Stimulated activated CD4-positive, alpha-beta T cell treated with anti-CD3 and anti-CD28 coated beads, Interleukin-4, amount 100 ng/mL, for 24 hours (primary cell): Measurements from ENCODE around the gene INSM1.

Experiments used
- DNase-seq: peaks from one replicate; pipeline ENCODE4 v3.0.0-alpha.2; 2020

Gene INSM1

GRCh38 chr20:20395087-20395486, 27.2 kb downstream of the INSM1 start:
- DNase-seq = no peak

DNA sequence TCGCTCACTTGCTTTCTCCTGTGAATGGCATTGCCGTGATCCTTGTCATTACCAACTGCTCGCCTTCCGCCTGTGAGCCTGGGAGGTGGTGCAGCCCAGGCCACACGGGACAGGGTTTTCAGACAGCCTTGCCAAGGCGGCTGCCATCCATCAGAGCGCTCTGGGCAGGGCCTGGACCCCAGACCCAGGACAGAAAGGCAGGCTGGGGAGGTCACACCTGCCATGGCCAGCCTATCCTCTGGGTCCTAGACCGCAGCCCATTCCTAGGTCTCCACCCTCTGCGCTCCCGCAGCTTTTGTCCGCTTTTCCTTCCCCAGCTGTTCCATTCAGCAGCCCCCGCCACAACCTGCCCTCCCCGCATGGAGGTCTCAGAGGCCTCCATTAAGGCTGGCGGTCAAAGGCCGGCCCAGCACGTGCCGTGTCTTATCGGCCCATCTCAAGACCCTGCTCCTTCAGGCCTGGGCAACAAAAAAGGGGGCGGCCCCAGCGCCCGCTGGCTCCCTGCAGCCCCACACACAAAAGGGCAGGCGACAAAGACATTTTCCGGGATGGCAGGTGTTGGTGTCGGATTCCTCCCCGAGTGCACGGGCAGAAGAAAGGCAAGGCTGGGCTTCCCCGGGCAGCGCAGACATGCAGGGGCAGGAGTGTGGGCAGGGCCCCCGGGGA, 28.1 kb downstream of the INSM1 start:
- no peak for DNase-seq

GRCh38 chr20:20396794-20397193, 28.9 kb downstream of the INSM1 start:
- DNase-seq = no peak

- DNase-seq = no peak
Measured at GRCh38 chr20:20398123-20398522, 30.2 kb downstream of the INSM1 start.

DNA sequence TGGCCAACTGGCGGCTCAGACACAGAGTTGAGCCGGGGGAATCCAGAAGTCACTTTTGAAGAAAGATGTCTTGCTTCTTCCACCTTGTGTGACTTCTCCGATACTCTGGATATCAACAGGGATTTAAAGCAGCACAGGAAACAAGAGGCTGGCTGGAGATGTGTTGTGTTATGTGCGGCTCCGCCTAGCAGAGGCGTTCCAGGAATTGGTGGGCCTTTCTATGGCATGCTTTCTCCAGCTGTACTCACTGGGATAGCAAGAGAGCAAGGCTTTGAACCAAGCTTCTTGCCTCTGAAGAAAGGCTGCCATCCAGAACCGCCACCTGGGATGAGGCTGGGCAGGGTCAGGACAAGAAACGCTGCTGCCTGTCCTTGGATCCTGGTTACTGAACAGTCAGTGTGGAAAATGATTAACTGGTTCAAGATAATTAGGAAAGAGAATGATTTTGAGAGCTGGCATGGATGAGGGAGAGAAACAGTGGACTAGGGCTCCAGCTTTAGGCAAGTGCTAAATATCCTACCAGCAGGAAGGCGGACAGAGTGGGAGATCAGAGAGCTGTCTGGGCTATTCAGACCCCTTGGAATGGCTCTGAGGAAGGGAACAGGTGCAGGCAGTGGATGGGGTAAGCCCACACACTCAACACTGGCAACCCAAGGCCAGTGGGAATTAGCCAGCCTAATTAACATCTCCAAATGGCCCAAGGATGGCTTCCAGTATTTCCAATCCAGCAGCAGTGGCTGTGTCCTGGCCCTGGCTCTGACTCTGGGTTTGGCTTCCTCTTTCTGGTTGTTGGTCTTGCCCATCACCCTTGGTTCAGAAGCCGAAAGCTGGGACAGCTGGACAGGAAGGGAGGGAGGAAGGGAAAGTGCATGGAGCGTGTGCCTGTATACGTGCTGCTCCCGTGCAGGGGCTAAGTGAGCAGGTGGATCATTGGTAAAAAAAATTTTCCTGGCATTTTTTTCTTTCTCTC, 31.9 kb downstream of the INSM1 start:
- DNase-seq = no peak

DNA sequence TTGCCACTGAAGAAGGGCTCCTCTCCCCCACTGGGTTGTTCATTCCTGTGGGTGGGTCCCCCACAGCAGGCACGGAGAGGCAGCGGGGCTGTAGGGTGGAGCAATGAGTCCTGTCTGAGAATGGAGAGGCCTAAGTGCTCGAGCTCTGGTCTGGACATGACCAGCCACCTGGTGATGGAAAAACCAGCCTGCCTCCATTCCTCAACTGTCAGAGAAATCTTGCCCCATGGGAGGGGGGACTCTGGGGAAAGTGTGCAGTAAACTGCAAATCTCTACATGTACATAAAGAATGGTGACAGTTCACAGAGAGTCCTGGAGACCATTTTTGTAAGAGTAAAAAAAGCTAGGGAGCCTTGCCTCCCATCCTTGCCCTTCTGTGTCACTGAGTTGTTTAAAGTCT, 34.1 kb downstream of the INSM1 start:
- DNase-seq = no peak

DNA sequence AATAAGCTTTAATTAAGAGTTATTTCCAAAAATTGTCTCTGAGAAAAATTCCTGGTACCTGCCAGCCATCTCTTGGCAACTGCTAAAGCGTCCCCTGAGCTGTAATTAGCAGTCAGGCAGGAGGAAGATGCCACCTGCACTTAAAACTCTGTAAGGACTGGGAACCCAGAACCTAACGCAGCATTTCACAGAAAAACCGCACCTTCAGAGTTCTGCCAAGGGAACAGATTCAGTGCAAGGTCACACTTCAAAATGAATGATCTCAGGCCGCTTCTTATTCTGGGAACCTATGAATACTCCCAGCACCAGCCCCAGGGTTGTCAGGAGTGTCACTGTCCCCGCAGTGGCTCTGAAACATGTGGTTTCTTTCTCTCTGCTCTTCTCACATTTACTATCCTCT, 36.7 kb downstream of the INSM1 start:
- no peak for DNase-seq

- no peak for DNase-seq
Measured at GRCh38 chr20:20405623-20406022, 37.7 kb downstream of the INSM1 start.

GRCh38 chr20:20406306-20406705, 38.4 kb downstream of the INSM1 start:
- DNase-seq = no peak

DNA sequence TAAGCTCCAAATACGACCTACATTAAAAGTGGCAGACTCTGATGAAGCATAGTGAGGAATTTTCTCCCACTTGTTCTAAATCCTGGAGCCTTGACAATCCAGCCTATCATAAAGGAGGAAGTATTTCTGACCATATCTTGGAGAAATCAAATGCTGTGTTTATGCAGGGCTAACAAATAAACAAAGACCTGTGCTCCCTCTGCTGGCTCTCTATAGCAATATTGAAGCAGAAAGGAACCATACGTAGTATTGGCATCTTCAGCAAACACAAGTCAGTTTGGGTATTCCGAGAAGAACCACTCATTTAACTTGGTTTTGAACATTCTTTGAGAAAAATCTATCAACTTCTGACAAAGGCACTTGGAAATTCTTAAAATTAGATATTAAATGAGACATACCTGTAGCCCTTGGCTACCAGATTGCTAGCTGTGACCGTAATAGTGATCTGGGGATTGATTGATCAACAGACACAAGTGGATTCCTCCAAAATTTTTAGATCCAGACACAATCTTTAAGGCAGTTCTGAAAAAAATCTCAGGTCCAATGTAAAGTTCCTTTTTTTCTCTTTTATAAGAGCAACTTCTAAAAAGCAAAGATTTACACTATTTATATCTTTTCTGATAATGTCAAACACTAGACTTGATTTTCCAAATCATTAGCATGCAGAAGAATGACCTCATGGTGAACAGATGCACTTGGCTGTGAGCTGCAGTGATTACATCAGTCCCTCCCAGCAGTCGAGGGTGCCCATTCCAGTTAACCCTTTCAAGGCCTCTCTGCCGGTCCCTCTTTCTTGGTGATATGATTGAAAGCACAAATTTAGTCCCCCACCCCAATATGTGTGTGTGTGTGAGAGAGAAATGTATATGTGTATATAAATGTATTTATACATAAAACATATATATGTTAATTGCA, 40.2 kb downstream of the INSM1 start:
- no peak for DNase-seq

GRCh38 chr20:20409331-20409730, 41.4 kb downstream of the INSM1 start:
- DNase-seq = no peak

DNA sequence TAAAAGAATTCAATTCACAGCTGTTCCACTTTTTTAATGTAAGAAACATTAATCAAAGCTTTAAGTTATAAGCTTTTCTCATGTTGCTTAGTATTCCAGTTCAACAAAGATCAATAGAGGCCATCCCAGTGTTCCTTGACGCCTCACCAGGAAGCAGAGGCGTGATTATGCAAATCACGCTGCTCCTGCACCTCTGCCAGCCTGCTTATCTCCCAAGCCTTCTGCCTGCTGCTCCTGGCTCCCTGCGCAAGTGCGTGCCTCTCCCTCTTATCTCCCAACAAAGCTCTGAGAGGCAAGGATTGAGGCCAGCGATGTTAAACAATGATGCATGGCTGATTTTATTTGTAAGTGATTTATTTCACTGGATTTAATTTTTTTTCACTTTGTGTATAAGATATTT, 42.8 kb downstream of the INSM1 start:
- no peak for DNase-seq

DNA sequence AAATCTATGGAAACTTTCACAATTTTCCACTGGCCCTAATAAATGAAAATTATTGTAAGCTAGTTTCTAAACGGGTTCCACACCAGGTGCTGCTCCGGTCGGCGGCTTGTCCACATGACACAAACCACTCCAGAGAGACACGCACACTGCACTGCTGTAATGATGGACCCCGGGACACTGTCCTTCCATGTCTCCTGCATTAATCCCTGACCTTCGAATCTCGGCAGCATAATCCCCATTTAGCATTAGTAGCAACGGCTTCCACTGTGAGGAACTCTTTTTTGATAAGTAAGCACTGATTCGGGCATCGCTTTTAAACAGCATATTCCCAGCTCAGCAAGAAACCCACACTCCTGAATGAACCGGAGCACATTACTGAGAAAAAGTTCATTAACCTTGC, 43.5 kb downstream of the INSM1 start:
- DNase-seq = no peak

DNA sequence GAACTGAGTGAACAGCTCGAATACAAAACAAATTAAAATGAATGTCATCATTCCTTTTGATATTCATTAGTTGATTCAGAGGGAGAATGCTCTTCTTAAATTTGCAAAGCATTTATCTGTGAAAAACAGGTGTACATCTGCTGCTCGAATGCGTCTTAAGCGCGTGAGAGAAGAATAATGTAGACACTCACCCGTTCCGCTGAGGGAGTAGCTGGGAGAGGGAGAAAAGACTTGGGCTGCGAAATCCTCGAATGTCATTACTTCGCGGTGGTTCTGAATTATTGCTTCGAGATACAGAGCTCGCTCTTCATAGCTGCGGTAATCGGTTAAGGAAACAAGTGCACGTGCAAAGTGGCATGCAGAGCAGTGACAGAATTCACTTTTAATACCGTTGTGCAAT, 43.9 kb downstream of the INSM1 start:
- DNase-seq = no peak

DNA sequence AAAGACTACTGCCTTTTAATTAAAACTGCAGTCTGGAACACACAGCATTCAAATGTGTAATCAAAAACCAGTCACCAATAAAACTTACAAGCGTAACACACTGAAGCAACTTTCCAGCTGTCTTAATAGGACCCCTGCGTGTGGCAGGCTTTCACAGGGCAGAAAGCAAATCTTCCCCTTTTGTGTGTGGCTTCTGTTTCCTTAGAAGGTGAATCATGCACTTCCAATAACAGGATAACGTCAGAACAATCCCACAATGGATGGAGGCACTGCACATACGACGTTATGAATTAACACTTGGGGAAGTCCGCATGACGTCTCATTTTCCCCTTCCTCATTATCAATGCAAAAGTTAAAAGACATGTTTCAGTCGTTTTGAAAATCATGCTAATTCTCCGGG, 44.8 kb downstream of the INSM1 start:
- DNase-seq = peak; percentile 39

DNA sequence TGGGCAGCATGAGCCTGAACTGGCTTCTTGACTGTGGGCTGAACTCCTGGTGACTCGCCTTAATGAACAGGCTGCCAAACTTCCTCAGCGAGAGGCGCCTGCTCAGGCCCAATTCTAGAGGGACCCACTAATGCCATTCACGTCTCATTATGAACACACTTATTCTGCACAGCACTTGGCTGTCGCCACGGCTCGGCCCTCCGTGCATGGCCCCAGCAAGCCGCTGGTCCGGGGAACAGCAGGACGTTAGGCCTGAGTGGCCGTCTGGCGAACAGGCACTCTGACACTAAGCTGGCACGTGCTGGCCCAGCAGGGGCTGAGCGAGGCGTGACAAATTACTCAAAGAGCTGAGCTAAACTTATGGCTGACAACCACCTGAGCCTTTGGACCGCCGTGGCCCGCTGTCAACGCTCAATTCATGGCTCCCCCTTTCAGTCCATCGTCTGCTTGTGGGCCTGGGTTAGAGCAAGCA, 45.9 kb downstream of the INSM1 start:
- no peak for DNase-seq

DNA sequence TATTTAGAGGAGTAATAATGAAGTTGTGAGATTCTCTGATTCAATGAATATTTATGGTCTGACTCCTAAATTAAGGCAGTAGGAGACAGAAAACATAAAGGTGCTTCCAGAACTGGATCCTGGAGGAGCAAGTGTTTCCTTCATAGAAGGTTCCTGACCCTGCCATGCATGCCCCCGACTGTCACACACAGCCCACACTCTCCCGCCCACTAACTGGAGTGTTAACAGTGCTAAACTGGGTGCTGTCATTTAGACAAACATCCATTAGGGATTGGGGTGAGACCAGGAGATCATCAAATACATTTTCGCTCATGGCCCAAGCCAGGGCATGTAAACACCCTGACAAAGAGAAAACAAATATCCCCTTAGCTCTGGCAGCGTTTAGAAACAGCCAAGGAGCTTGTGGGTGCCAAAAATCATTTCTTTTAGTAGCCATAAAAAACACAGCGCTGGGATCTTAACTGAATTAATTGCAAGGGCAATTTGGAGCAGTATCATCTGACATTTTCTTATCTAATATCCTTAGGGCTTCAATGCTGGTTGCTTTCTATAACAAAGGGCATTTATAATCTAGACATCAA, 46.8 kb downstream of the INSM1 start:
- no peak for DNase-seq

DNA sequence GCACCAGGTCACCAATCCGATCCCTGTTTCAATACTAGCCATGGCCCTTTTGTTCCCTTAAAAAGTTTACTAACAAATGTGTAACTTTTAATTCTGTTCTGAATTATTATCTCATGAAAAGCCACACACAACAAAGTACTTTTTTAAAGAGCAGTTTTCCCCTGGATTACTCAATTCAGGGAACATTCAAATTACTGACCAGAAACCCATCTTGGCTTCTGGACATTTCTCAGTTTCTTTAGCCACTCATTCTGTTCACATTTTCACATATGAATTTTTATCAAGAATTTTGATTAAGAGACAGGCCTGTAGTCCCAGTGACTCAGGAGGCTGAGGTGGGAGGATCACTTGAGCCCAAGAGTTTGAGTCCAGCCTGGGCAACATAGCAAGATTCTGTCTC, 47.4 kb downstream of the INSM1 start:
- DNase-seq = no peak

DNA sequence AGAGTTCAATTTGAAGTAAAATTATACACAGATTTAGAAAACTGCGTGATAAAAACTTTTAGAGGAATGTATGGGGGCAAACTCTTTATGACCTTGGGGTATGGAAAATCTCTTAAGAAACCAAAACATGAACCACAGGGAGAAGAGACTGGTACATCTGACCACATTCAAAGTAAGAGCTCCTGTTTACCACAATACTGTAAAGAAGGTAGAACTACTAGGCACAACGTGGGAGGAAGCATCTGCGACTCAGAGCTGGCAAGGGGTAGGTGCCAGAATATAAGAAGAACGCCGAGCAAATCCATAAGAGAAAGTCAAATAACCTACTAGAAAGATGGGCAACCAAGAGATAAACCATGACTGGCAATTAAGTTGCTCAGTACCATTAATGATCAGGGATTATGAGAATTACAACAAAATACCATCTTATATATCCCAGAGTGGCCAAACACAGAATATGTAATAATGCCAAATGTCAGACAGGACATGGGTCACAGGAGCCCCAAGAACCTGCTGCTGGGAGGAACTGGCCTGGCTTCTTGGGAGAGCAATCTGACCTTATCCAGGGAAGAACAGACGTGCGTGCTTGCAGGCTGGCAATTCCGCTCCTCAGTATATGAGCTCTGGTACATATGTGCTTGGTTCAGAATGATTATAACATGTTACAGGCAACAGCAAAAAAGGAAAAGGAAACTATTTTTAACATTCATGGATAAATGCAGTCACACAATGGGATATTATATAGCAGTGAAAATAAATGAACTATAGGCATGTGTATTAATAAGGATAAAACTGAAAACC, 50.2 kb downstream of the INSM1 start:
- no peak for DNase-seq
